HepG2 (cell line): ENCODE results near the gene AUTS2. TPM values are rescaled to one million over a fixed set of nuclear protein-coding genes. Genes with fewer than 3 reads are reported as not detected.

ENCODE experiments used
- ATAC-seq: fragments of 200-7000 bp; cut with Tn5 transposase; 3 replicates; pipeline ENCODE4 v1.9.1; 2020; ENCODE audit warnings: mild to moderate bottlenecking, moderate library complexity
- BruUV-seq: library from RNA; stranded (reverse); fragments of 400-500 nt; replicated peaks from 2 replicates; lab custom pipeline; 2021; lab: Mats Ljungman, UMichigan
- CTCF ChIA-PET: fragments of 300-600 bp; formaldehyde crosslinking; extraction: SDS; loops from one replicate; lab custom pipeline; 2021; ENCODE audit warnings: low total read pairs, inconsistent platforms, low intra/inter-chr PET ratio; lab: Yijun Ruan, JAX
- POLR2A ChIA-PET: fragments of 350-600 bp; sonication (Branson Sonifier 250); formaldehyde crosslinking; loops from one replicate; lab custom pipeline; 2020; ENCODE audit warnings: antibody characterized with exemption, inconsistent platforms; lab: Yijun Ruan, JAX
- DNase-seq: peaks from one replicate; pipeline ENCODE4 v3.0.0-alpha.2; 2015; ENCODE audit warnings: low spot score
- FAIRE-seq: peaks from 3 replicates; lab custom pipeline; 2011; peaks lifted over from hg19 to GRCh38; lab: Jason Lieb, UNC
- H2AFZ ChIP-seq: one replicate; pipeline ENCODE4 v1.6.1; 2011; ENCODE audit warnings: low read length, inconsistent platforms
- H3K27ac ChIP-seq: fragments of 300-600 bp; 3 replicates; pipeline ENCODE4 v1.8.0; 2011; ENCODE audit warnings: mixed run types, mild to moderate bottlenecking, mixed read lengths, low read length, inconsistent platforms; ENCODE audit not compliant: insufficient read depth; ENCODE audit errors: extremely low read length
- H3K27me3 ChIP-seq, 2 experiments: fragments of 200-600 bp in 1 of 2; 2 replicates in 1 of 2; 3 replicates in 1 of 2; pipeline versions ENCODE4 v1.6.0 to v1.8.0; 2011; ENCODE audit warnings: low read length in 2 of 2, mild to moderate bottlenecking in 2 of 2, moderate library complexity in 2 of 2, inconsistent platforms in 1 of 2; ENCODE audit not compliant: insufficient read depth in 2 of 2, control insufficient read depth in 1 of 2
- H3K36me3 ChIP-seq, 2 experiments: fragments of 200-600 bp in 1 of 2; replicated peaks in 1 of 2; 2 replicates in 1 of 2; 3 replicates in 1 of 2; pipeline versions ENCODE4 v1.5.1 to v1.8.0; 2011; ENCODE audit warnings: low read length in 2 of 2, inconsistent platforms in 1 of 2; ENCODE audit not compliant: insufficient read depth in 2 of 2, control insufficient read depth in 1 of 2
- H3K4me1 ChIP-seq: 2 replicates; pipeline ENCODE4 v1.5.1; 2012; ENCODE audit warnings: low read length, inconsistent platforms; ENCODE audit not compliant: insufficient read depth
- H3K4me2 ChIP-seq: 2 replicates; pipeline ENCODE4 v1.6.0; 2011; ENCODE audit warnings: low read depth, low read length, inconsistent platforms
- H3K4me3 ChIP-seq, 3 experiments: fragments of 200-600 bp in 1 of 3; sonication (generic), shearing (Covaris generic) in 1 of 3; replicated peaks in 1 of 3; 2 replicates each; pipeline ENCODE4 v1.5.1; 2011 to 2016; ENCODE audit warnings: low read length in 3 of 3, inconsistent platforms in 2 of 3, low read depth in 2 of 3, mild to moderate bottlenecking in 2 of 3, control low read depth in 1 of 3, mixed read lengths in 1 of 3; ENCODE audit not compliant: insufficient read depth in 1 of 3
- H3K79me2 ChIP-seq: one replicate; pipeline ENCODE4 v1.6.1; 2011; ENCODE audit warnings: low read length, inconsistent platforms; ENCODE audit not compliant: insufficient read depth
- H3K9ac ChIP-seq: 2 replicates; pipeline ENCODE4 v1.6.0; 2011; ENCODE audit warnings: mild to moderate bottlenecking, low read depth, low read length, inconsistent platforms; ENCODE audit not compliant: insufficient read depth
- H3K9me3 ChIP-seq: 2 replicates; pipeline ENCODE4 v1.5.1; 2012; ENCODE audit warnings: mild to moderate bottlenecking, low read length
- H4K20me1 ChIP-seq: 2 replicates; pipeline ENCODE4 v1.6.0; 2011; ENCODE audit warnings: inconsistent platforms, mild to moderate bottlenecking, low read length, moderate library complexity; ENCODE audit not compliant: insufficient read depth
- IRF9 ChIP-seq: sonication (generic); formaldehyde crosslinking; IDR thresholded peaks from 2 replicates; pipeline ENCODE4 v1.8.0; 2022; ENCODE audit warnings: missing genetic modification reagents, mild to moderate bottlenecking, borderline replicate concordance
- ISL2 ChIP-seq: sonication (generic); formaldehyde crosslinking; IDR thresholded peaks from 2 replicates; pipeline ENCODE4 v1.5.0; 2020; ENCODE audit warnings: missing genetic modification reagents
- JUNB ChIP-seq: sonication (generic); formaldehyde crosslinking; IDR thresholded peaks from 2 replicates; pipeline ENCODE4 v1.8.0; 2022; ENCODE audit warnings: missing genetic modification reagents, mild to moderate bottlenecking, borderline replicate concordance
- MAFF ChIP-seq: IDR thresholded peaks from 2 replicates; pipeline ENCODE4 v1.6.1; 2011; ENCODE audit warnings: low read depth, low read length, improper control_type of control experiment
- MAFK ChIP-seq, 2 experiments: IDR thresholded peaks in 1 of 2; conservative IDR thresholded peaks in 1 of 2; 2 replicates each; pipeline ENCODE4 v1.6.1; 2011; ENCODE audit warnings: improper control_type of control experiment in 2 of 2, low read length in 2 of 2
- ZNF274 ChIP-seq: sonication (generic); formaldehyde crosslinking; IDR thresholded peaks from 2 replicates; pipeline ENCODE4 v1.5.1; 2020; ENCODE audit warnings: mild to moderate bottlenecking, missing genetic modification reagents
- WGBS: methylation state at CpG from one replicate; pipeline ENCODE4 v1.1.6; 2017; ENCODE audit warnings: low lambda C conversion rate; 5-methylcytosine and 5-hydroxymethylcytosine counted together
- in situ Hi-C: cut with HindIII; loops from 2 replicates; pipeline ENCODE4 v1.10.0; 2017; ENCODE audit warnings: low pct_unique_long_range_greater_than_20kb; ENCODE audit not compliant: extremely low pct_ligation_motif_present
- intact Hi-C: fragments of 100-400 bp; cut with micrococcal nuclease; formaldehyde crosslinking; loops from one replicate; pipeline ENCODE4 v1.10.0; 2022; ENCODE audit not compliant: unreplicated experiment
- polyA plus RNA-seq, 8 experiments: library from polyadenylated mRNA; depleted of rRNA in 3 of 8; stranded (reverse) in 7 of 8; unstranded in 1 of 8; fragments of >200 nt; fragmentation: Illumina TruSeq in 4 of 8; extraction: Trizol in 4 of 8; gene quantifications; 2 replicates each; pipeline versions ENCODE4 v1.2.1 to v1.2.3, GENCODE V29; 2011 to 2016; ENCODE audit warnings: low read depth in 4 of 8, missing spikeins in 1 of 8, mixed read lengths in 1 of 8; ENCODE audit not compliant: insufficient read depth in 1 of 8
- total RNA-seq, 5 experiments: library from RNA; depleted of rRNA; stranded (reverse); fragments of >200 nt; fragmentation: Illumina TruSeq; extraction: Trizol; gene quantifications; 2 replicates each; pipeline ENCODE4 v1.2.3, GENCODE V29; 2016; ENCODE audit warnings: low read depth in 1 of 5

The AUTS2 gene
- total and polyA plus RNA-seq, 2 of the 13 experiments (the other 11 are each of a cell fraction or from before 2014, with no cell fraction given) = 0.38 TPM; not detected in 1

GRCh38 chr7:70243443-70243842, 645.2 kb downstream of the AUTS2 start:
- 20% methylated on average over 2 of the region's 2 CpGs for WGBS
- H3K4me1 ChIP-seq = no peaks in the 10 kb centered on the region
- H3K27me3 ChIP-seq = no peaks in the 10 kb centered on the region
- H3K36me3 ChIP-seq = no peaks in the 10 kb centered on the region
- no peak overlapping the region for H3K4me2 ChIP-seq
- no peak overlapping the region for H3K4me3 ChIP-seq
- H3K79me2 ChIP-seq = no peaks in the 10 kb centered on the region
- no peak overlapping the region for H3K27ac ChIP-seq
- no peak for TF ChIP-seq ZNF274 (CRISPR knock-in tag)
- peak; percentile 96 to 98 for TF ChIP-seq MAFK (conservative IDR thresholded peaks at IDR 0.05 in 1 of 2, IDR thresholded peaks at IDR 0.05 in 1 of 2; ENCODE audit: low read length in 2 of 2)
- TF ChIP-seq MAFF = peak; percentile 98
- ChIA-PET CTCF (no interaction called here), POLR2A (no interaction called here)
- no peak overlapping the region for H2AFZ ChIP-seq
- no TSS peak for BruUV-seq
- no peak for DNase-seq
- no peaks in the 10 kb centered on the region for H3K9me3 ChIP-seq
- intact Hi-C loops (no loop called here), in situ Hi-C loops (no loop called here)
- H3K9ac ChIP-seq = no peak overlapping the region
- no peak for ATAC-seq
- no peak for FAIRE-seq
- no peaks in the 10 kb centered on the region for H4K20me1 ChIP-seq

GRCh38 chr7:70257921-70258320, 659.6 kb downstream of the AUTS2 start:
- no TSS peak for BruUV-seq
- Histone ChIP-seq H2AFZ (no peak overlapping the region), H3K79me2 (no peaks in the 10 kb centered on the region), H3K9ac (no peak overlapping the region), H3K27ac (no peak overlapping the region), H4K20me1 (no peaks in the 10 kb centered on the region), H3K36me3 (no peaks in the 10 kb centered on the region), H3K4me2 (no peak overlapping the region), H3K9me3 (peaks cover 20% of the 10 kb centered on the region; the same call in 1 of the 2 replicates), H3K27me3 (no peaks in the 10 kb centered on the region), H3K4me1 (no peaks in the 10 kb centered on the region), H3K4me3 (no peak overlapping the region)
- no peak for FAIRE-seq
- TF ChIP-seq JUNB (CRISPR knock-in tag) (no peak), ISL2 (CRISPR knock-in tag) (no peak), IRF9 (CRISPR knock-in tag) (no peak)
- 44% methylated on average over 1 of the region's 4 CpGs for WGBS
- ChIA-PET POLR2A (no interaction called here), CTCF (no interaction called here)
- ATAC-seq = no peak
- in situ Hi-C loops = no loop called here
- DNase-seq = no peak
- intact Hi-C loops = no loop called here
